Kidney (tissue), 14 donors: ENCODE measurements around the gene SH2D6. TPM values are rescaled to one million over a fixed set of nuclear protein-coding genes. Genes with fewer than 3 reads are reported as not detected.

Experiments used
- DNase-seq, 5 donors: peaks; one replicate each; pipeline ENCODE4 v3.0.0-alpha.2; 2013 to 2020
- FAIRE-seq: peaks from 2 replicates; lab custom pipeline; 2012; peaks lifted over from hg19 to GRCh38; lab: Jason Lieb, UNC
- H3K27ac ChIP-seq, 2 donors: one replicate each; pipeline ENCODE4 v1.7.0; 2013; ENCODE audit warnings: low read depth in 2 of 2, low read length in 2 of 2, inconsistent platforms in 1 of 2
- H3K27me3 ChIP-seq: one replicate; pipeline ENCODE4 v1.7.1; 2013; ENCODE audit warnings: low read length, inconsistent platforms; ENCODE audit not compliant: control insufficient read depth, insufficient read depth
- H3K36me3 ChIP-seq, 3 donors: one replicate each; pipeline versions ENCODE4 v1.7.0 to v1.7.1; 2013; ENCODE audit warnings: low read length in 3 of 3, control low read depth in 1 of 3, inconsistent platforms in 1 of 3; ENCODE audit not compliant: insufficient read depth in 3 of 3, control insufficient read depth in 2 of 3
- H3K4me1 ChIP-seq, 3 donors: one replicate each; pipeline versions ENCODE4 v1.7.0 to v1.7.1; 2013; ENCODE audit warnings: low read length in 3 of 3, inconsistent platforms in 1 of 3, low read depth in 1 of 3; ENCODE audit not compliant: control insufficient read depth in 2 of 3, insufficient read depth in 2 of 3
- H3K4me3 ChIP-seq, 3 donors: one replicate each; pipeline versions ENCODE4 v1.7.0 to v1.8.1; 2013; ENCODE audit warnings: low read length in 3 of 3, control low read depth in 1 of 3, inconsistent platforms in 1 of 3
- H3K9ac ChIP-seq, 3 donors: one replicate each; pipeline versions ENCODE4 v1.7.0 to v1.7.1; 2013; ENCODE audit warnings: low read length in 3 of 3, control low read depth in 1 of 3, inconsistent platforms in 1 of 3
- H3K9me3 ChIP-seq, 3 donors: one replicate each; pipeline versions ENCODE4 v1.7.0 to v1.7.1; 2013; ENCODE audit warnings: low read length in 3 of 3, control low read depth in 1 of 3, inconsistent platforms in 1 of 3; ENCODE audit not compliant: control insufficient read depth in 2 of 3, insufficient read depth in 1 of 3
- CTCF ChIP-seq: IDR thresholded peaks from 3 replicates; pipeline ENCODE4 v1.5.1; 2012; ENCODE audit warnings: mild to moderate bottlenecking, moderate library complexity, borderline replicate concordance; ENCODE audit not compliant: insufficient read depth; ENCODE audit errors: extremely low read depth
- intact Hi-C: fragments of 100-400 bp; cut with DNase I; formaldehyde crosslinking; loops from one replicate; pipeline ENCODE4 v1.11.1; 2022
- polyA plus RNA-seq: library from polyadenylated mRNA; stranded (reverse); fragments of 350-450 nt; fragmentation: Illumina TruSeq; extraction: RNeasy Lipid Tissue Mini Kit (QIAGEN cat#74804); gene quantifications from one replicate; pipeline ENCODE4 v1.2.3, GENCODE V29; 2014; ENCODE audit warnings: low read depth, low replicate concordance; ENCODE audit not compliant: insufficient read depth
- total RNA-seq: library from RNA; stranded (reverse); fragmentation: NEBNext Ultra II Directional; extraction: Animal tissue kit (Norgen Biotek cat#: 25700); gene quantifications from one replicate; pipeline ENCODE4 v1.2.1, GENCODE V29; 2021
- donor health status: control.
- donor health status: control.
- donor health status: control.
- donor health status: control.
- donor health status: control.
- donor health status: DM: yes; HTN: yes; CAD: no.
- donor health status: Normal renal cell carcinoma (clear cell type).

SH2D6 gene
- total and polyA plus RNA-seq, 2 donors from 2014 or later: 0.98 to 3.2 TPM

GRCh38 chr2:85429213-85429923, 10.9 kb downstream of the SH2D6 start:
- Histone ChIP-seq H3K9ac (no peak overlapping the region), H3K36me3 (no peaks in the 10 kb centered on the region), H3K4me3 (no peak overlapping the region), H3K27ac (no peak overlapping the region), H3K4me1 (peaks cover 0 to 15% (median 9%) of the 10 kb centered on the region in 3 donors), H3K9me3 (no peaks in the 10 kb centered on the region), H3K27me3 (no peaks in the 10 kb centered on the region)
- intact Hi-C loops: no loop called here
- FAIRE-seq (no peak), DNase-seq (no peak)
- no peak for TF ChIP-seq CTCF

- Histone ChIP-seq H3K36me3 (no peaks in the 10 kb centered on the region), H3K4me1 (peaks cover 0 to 15% (median 9%) of the 10 kb centered on the region in 3 donors), H3K27ac (no peak overlapping the region), H3K9ac (no peak overlapping the region), H3K9me3 (no peaks in the 10 kb centered on the region), H3K27me3 (no peaks in the 10 kb centered on the region), H3K4me3 (no peak overlapping the region)
- DNase-seq (no peak), FAIRE-seq (no peak)
- intact Hi-C loops: no loop called here
- TF ChIP-seq CTCF: no peak
These were observed 11.4 kb downstream of the SH2D6 start for GRCh38 chr2:85429924-85430289.

- Histone ChIP-seq H3K4me3 (no peak overlapping the region), H3K36me3 (no peaks in the 10 kb centered on the region), H3K9ac (no peak overlapping the region), H3K4me1 (peaks cover 0 to 21% (median 19%) of the 10 kb centered on the region in 3 donors), H3K27ac (no peak overlapping the region), H3K27me3 (no peaks in the 10 kb centered on the region), H3K9me3 (no peaks in the 10 kb centered on the region)
- TF ChIP-seq CTCF: no peak
- intact Hi-C loops: no loop called here
- FAIRE-seq (no peak), DNase-seq (peak; percentile 82 to 93 (median 87))
These were observed 12.4 kb downstream of the SH2D6 start for GRCh38 chr2:85430752-85431569.
